ENCODE measurements around the gene AKAP17A. TPM values are rescaled to one million over a fixed set of nuclear protein-coding genes. Genes with fewer than 3 reads are reported as not detected.

AKAP17A gene
- total and polyA plus RNA-seq, 2 donors (not counting 1 experiment from before 2014, with no cell fraction given), result 126 to 196 TPM

- ATAC-seq (ENCODE audit: low read depth), result no peak
- Histone ChIP-seq H3K4me2 (replicated peaks; ENCODE audit: low read depth, low read length, poor library complexity, severe bottlenecking) (no peak overlapping the region), H3K27me3 (replicated peaks in 1 of 4; ENCODE audit: control extremely low read depth in 1 of 4, control insufficient read depth in 3 of 4, insufficient read depth in 4 of 4, low read length in 3 of 4) (no peaks in the 10 kb centered on the region), H3K9ac (ENCODE audit: low read length) (no peak overlapping the region), H3K36me3 (replicated peaks in 1 of 2; ENCODE audit: control extremely low read depth in 1 of 2, control insufficient read depth in 1 of 2, extremely low read depth in 1 of 2, insufficient read depth in 2 of 2, low read length in 1 of 2) (peaks cover 0 to 13% of the 10 kb centered on the region in 2 experiments), H3K27ac (ENCODE audit: low read length in 2 of 2) (peak overlapping the region in 1 of 2 donors; percentile 24), H3K4me1 (ENCODE audit: control insufficient read depth in 2 of 2, insufficient read depth in 2 of 2, low read length in 2 of 2) (peaks cover 20 to 51% of the 10 kb centered on the region in 2 donors), H4K20me1 (ENCODE audit: control insufficient read depth, insufficient read depth, low read length, poor library complexity, severe bottlenecking) (peaks cover 27% of the 10 kb centered on the region), H3K4me3 (ENCODE audit: control extremely low read depth in 1 of 5, extremely low read depth in 1 of 5, insufficient read depth in 1 of 5, low read depth in 2 of 5, low read length in 4 of 5) (no peak overlapping the region), H3K79me2 (ENCODE audit: control insufficient read depth, insufficient read depth, low read length) (peaks cover 31% of the 10 kb centered on the region), H2AFZ (ENCODE audit: insufficient read depth, low read depth, low read length, poor library complexity, severe bottlenecking) (no peak overlapping the region), H3K9me3 (ENCODE audit: control extremely low read depth in 1 of 3, control insufficient read depth in 2 of 3, insufficient read depth in 1 of 3, low read length in 2 of 3) (peaks cover 0 to 6% (median 0%) of the 10 kb centered on the region in 3 donors)
- Mint-ChIP-seq H3K27me3 (no peaks in the 10 kb centered on the region), H3K9me3 (ENCODE audit: insufficient read depth) (no peaks in the 10 kb centered on the region), H3K4me3 (peak overlapping the region; percentile 15), H3K4me1 (peaks cover 35% of the 10 kb centered on the region), H3K27ac (peak overlapping the region; percentile 88)
- DNase-seq, result peak; percentile 30
- ChIA-PET CTCF (no interaction called here), POLR2A (no interaction called here)
- no peak for TF ChIP-seq EZH2 (IDR thresholded peaks at IDR 0.05; ENCODE audit: borderline replicate concordance, insufficient read depth, low read depth, low read length, poor library complexity, severe bottlenecking)
- TF ChIP-seq CTCF (IDR thresholded peaks at IDR 0.05), result no peak
- intact Hi-C loops (cut with micrococcal nuclease), result loop anchor here (2.0 to 5.0 kb wide), 4 partner anchors 35 to 1272 kb away; partner anchors contain the start of gene GTPBP6
- 92% methylated on average over 4 of the region's 12 CpGs for WGBS (ENCODE audit: insufficient coverage)
Measured at GRCh38 chrX:1589356-1590130, 1.9 kb upstream of the AKAP17A start.

DNA sequence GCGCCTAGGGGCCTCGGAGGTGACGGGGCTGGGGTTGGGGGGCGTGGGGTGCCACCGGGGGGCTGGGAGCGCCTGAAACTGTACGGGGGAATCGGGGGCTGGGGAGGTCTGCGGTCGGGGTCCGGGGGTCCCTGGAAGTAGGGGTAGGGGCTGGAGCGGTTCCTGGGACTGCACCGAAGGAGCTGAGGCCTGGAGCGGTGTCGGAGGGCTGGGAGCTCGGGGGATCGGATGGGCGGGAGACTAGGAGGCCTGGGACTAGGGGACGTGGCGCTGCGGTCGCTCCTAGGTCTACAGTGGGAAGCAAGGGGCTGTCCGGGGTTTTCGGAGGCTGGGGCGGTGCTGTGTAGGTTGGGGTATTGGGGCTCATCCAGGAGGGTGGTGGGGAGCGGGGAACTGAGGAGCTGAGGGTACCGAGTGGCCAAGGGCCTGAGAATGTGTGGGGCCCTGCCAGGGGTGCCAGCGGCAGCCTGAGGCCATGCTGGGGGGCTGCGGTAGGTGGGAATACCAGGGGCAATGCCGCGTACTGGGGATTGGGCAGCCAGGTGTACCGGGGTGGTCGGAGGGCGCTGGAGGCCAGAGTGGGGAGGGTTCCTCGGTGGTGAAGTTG, 562 bp downstream of the AKAP17A start:
- Histone ChIP-seq H3K36me3 (replicated peaks in 1 of 2; ENCODE audit: control extremely low read depth in 1 of 2, control insufficient read depth in 1 of 2, extremely low read depth in 1 of 2, insufficient read depth in 2 of 2, low read length in 1 of 2) (peaks cover 1 to 33% of the 10 kb centered on the region in 2 experiments), H3K4me3 (ENCODE audit: control extremely low read depth in 1 of 5, extremely low read depth in 1 of 5, insufficient read depth in 1 of 5, low read depth in 2 of 5, low read length in 4 of 5) (peak overlapping the region; percentile 55 to 90 (median 78)), H3K27ac (ENCODE audit: low read length in 2 of 2) (peak overlapping the region; percentile 61 to 81), H2AFZ (ENCODE audit: insufficient read depth, low read depth, low read length, poor library complexity, severe bottlenecking) (peak overlapping the region; percentile 70), H3K4me1 (ENCODE audit: control insufficient read depth in 2 of 2, insufficient read depth in 2 of 2, low read length in 2 of 2) (peaks cover 16 to 41% of the 10 kb centered on the region in 2 donors), H3K9ac (ENCODE audit: low read length) (peak overlapping the region; percentile 85), H3K79me2 (ENCODE audit: control insufficient read depth, insufficient read depth, low read length) (peaks cover 55% of the 10 kb centered on the region), H4K20me1 (ENCODE audit: control insufficient read depth, insufficient read depth, low read length, poor library complexity, severe bottlenecking) (peaks cover 51% of the 10 kb centered on the region), H3K4me2 (replicated peaks; ENCODE audit: low read depth, low read length, poor library complexity, severe bottlenecking) (peak overlapping the region; percentile 99), H3K9me3 (ENCODE audit: control extremely low read depth in 1 of 3, control insufficient read depth in 2 of 3, insufficient read depth in 1 of 3, low read length in 2 of 3) (no peaks in the 10 kb centered on the region), H3K27me3 (replicated peaks in 1 of 4; ENCODE audit: control extremely low read depth in 1 of 4, control insufficient read depth in 3 of 4, insufficient read depth in 4 of 4, low read length in 3 of 4) (no peaks in the 10 kb centered on the region)
- H3K4me1 Mint-ChIP-seq, result peaks cover 36% of the 10 kb centered on the region
- no peaks in the 10 kb centered on the region for H3K27me3 Mint-ChIP-seq
- intact Hi-C loops (cut with micrococcal nuclease), result loop anchor here (1.0 to 5.0 kb wide), 6 partner anchors 37 to 1275 kb away; partner anchors contain the start of genes GTPBP6 and P2RY8
- H3K9me3 Mint-ChIP-seq (ENCODE audit: insufficient read depth), result no peaks in the 10 kb centered on the region
- peak overlapping the region; percentile 94 for H3K27ac Mint-ChIP-seq
- ChIA-PET CTCF (no interaction called here), POLR2A (no interaction called here)
- TF ChIP-seq EZH2 (IDR thresholded peaks at IDR 0.05; ENCODE audit: borderline replicate concordance, insufficient read depth, low read depth, low read length, poor library complexity, severe bottlenecking), result no peak
- no peak for TF ChIP-seq CTCF (IDR thresholded peaks at IDR 0.05)
- ATAC-seq (ENCODE audit: low read depth) (no peak), DNase-seq (peak; percentile 37)
- WGBS (ENCODE audit: insufficient coverage), result under 1% methylated on average over 24 of the region's 35 CpGs
- peak overlapping the region; percentile 95 for H3K4me3 Mint-ChIP-seq

Data from B cell (primary cell).